HG03064 (cell line): ENCODE measurements around the gene DST.
"Not testable (repeated sequence)": the region's sequence is repeated elsewhere in the genome, so short reads cannot be mapped to it uniquely, and the experiment has no call there.

Experiments used
- ATAC-seq: cut with Tn5 transposase; IDR thresholded peaks from one replicate; pipeline ENCODE4 v1.9.1; 2021; ENCODE audit warnings: low read depth; ENCODE audit not compliant: unreplicated experiment

DST gene

GRCh38 chr6:56574292-56574691, 68.4 kb downstream of the DST start:
- ATAC-seq, result no peak

- no peak for ATAC-seq
These were observed 69.1 kb downstream of the DST start for GRCh38 chr6:56573624-56574023.

- ATAC-seq, result no peak
These were observed 69.8 kb downstream of the DST start for GRCh38 chr6:56572788-56573471.

GRCh38 chr6:56571605-56572004, 71.1 kb downstream of the DST start:
- no peak for ATAC-seq

GRCh38 chr6:56570413-56571359, 72.0 kb downstream of the DST start:
- peak; percentile 86 for ATAC-seq

- ATAC-seq, result no peak
These were observed 75.2 kb downstream of the DST start for GRCh38 chr6:56567501-56567900.

GRCh38 chr6:56562730-56563129, 80.0 kb downstream of the DST start:
- ATAC-seq, result not testable (repeated sequence)

- ATAC-seq, result no peak
These were observed 85.7 kb downstream of the DST start for GRCh38 chr6:56556751-56557540.

GRCh38 chr6:56555438-56555872, 87.2 kb downstream of the DST start:
- no peak for ATAC-seq

GRCh38 chr6:56552187-56553130, 90.2 kb downstream of the DST start:
- ATAC-seq, result no peak

GRCh38 chr6:56551409-56552120, 91.1 kb downstream of the DST start:
- no peak for ATAC-seq

- ATAC-seq, result no peak
These were observed 92.4 kb downstream of the DST start for GRCh38 chr6:56550301-56550700.

- ATAC-seq, result no peak
These were observed 93.7 kb downstream of the DST start for GRCh38 chr6:56549014-56549413.

GRCh38 chr6:56547687-56548086, 95.0 kb downstream of the DST start:
- no peak for ATAC-seq

- ATAC-seq, result peak; percentile 94
These were observed 100.0 kb downstream of the DST start for GRCh38 chr6:56542364-56543331.

- ATAC-seq, result no peak
These were observed 100.8 kb downstream of the DST start for GRCh38 chr6:56541741-56542360.

- no peak for ATAC-seq
These were observed 101.6 kb downstream of the DST start for GRCh38 chr6:56541030-56541600.
